Femur (tissue), 1 donor: ENCODE results near the gene NVL.
"Not testable (repeated sequence)": the region's sequence is repeated elsewhere in the genome, so short reads cannot be mapped to it uniquely, and the experiment has no call there.

Source experiments
- DNase-seq: peaks from one replicate; pipeline ENCODE4 v3.0.0-alpha.2; 2017

Gene NVL

GRCh38 chr1:224329842-224330753, at the start of gene NVL:
TSS of gene NVL (minus strand) at chr1:224330172. CDS start at chr1:224330127, 45 bp downstream.
- peak; percentile 93 for DNase-seq

- no peak for DNase-seq
Measured at GRCh38 chr1:224378855-224379631, 49.1 kb upstream of the NVL start.

- no peak for DNase-seq
Measured at GRCh38 chr1:224377676-224378006, 47.7 kb upstream of the NVL start.

GRCh38 chr1:224375059-224375458, 45.1 kb upstream of the NVL start:
- DNase-seq: no peak

- DNase-seq: no peak
Measured at GRCh38 chr1:224373008-224373590, 43.1 kb upstream of the NVL start.

- no peak for DNase-seq
Measured at GRCh38 chr1:224368409-224368808, 38.4 kb upstream of the NVL start.

- no peak for DNase-seq
Measured at GRCh38 chr1:224359207-224359606, 29.2 kb upstream of the NVL start.

GRCh38 chr1:224358237-224358636, 28.3 kb upstream of the NVL start:
- DNase-seq: no peak

- no peak for DNase-seq
Measured at GRCh38 chr1:224357626-224358124, 27.7 kb upstream of the NVL start.

- peak; percentile 94 for DNase-seq
Measured at GRCh38 chr1:224356685-224357625, 27.0 kb upstream of the NVL start, which contains the start of gene CNIH4. TSS of gene CNIH4 (plus strand) at chr1:224356879. CDS start at chr1:224356925, 46 bp downstream.

- no peak for DNase-seq
Measured at GRCh38 chr1:224353975-224354925, 24.3 kb upstream of the NVL start.

GRCh38 chr1:224352436-224353085, 22.6 kb upstream of the NVL start:
- DNase-seq: not testable (repeated sequence)

GRCh38 chr1:224349716-224350115, 19.7 kb upstream of the NVL start:
- DNase-seq: not testable (repeated sequence)

- no peak for DNase-seq
Measured at GRCh38 chr1:224348137-224348536, 18.2 kb upstream of the NVL start.

GRCh38 chr1:224343679-224344078, 13.7 kb upstream of the NVL start:
- DNase-seq: no peak

- not testable (repeated sequence) for DNase-seq
Measured at GRCh38 chr1:224340453-224341384, 10.7 kb upstream of the NVL start.

- no peak for DNase-seq
Measured at GRCh38 chr1:224339442-224340033, 9.6 kb upstream of the NVL start.

GRCh38 chr1:224338150-224338838, 8.3 kb upstream of the NVL start:
- DNase-seq: no peak
